Measurements from ENCODE around the gene EMILIN2. TPM values are rescaled to one million over a fixed set of nuclear protein-coding genes. Genes with fewer than 3 reads are reported as not detected.
A peak's percentile ranks its signal among the peaks of the same experiment; 100 is the strongest.

EMILIN2 gene
- total RNA-seq, 3 donors from 2014 or later (not counting 1 experiment from before 2014, with no cell fraction given): 8.4 to 25.6 (median 9.8) TPM

DNA sequence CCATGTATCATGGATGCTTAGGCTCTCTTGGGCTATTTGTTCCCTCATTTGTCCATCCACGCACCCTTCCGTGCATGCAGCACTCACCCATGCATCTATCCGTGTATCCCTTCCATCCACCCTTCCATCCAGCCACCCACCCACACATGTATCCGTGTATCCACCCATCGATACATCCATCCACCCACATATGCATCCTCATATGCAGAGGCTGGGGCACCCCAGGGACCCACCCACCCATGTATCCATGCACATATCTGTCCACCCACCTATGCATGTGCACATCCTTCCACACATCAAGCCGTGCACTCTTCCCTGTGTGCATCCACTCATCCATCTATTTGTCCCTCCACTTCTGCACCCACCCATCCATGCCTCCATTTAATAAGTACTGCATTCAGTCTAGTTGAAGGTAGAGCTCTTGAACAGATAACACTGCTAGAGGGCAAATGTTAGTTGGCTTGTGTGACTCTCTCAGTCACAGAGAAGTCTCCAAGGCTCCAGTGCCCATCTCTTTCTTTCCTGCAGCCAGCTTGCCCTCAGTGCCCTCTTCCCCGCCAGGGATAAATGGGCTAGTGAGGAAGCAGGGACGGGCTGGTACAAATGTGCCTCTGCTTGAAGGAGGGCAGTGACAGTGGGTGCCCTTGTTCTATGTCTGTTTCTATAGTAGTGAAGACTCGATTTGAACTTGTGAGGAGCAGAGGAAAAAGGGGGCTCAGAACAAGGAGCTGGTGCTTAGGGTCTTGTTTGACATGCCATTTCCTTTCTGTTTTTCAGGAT lies 61.5 kb downstream of the EMILIN2 start:
- ATAC-seq: no peak
- TF ChIP-seq CTCF (IDR thresholded peaks at IDR 0.05): no peak
- DNase-seq: no peak
- Histone ChIP-seq H3K27ac (ENCODE audit: low read length) (no peak overlapping the region), H3K36me3 (ENCODE audit: control insufficient read depth, insufficient read depth, low read length) (peaks cover 14% of the 10 kb centered on the region), H3K4me1 (ENCODE audit: control insufficient read depth, insufficient read depth, low read length) (peaks cover 22% of the 10 kb centered on the region), H3K9me3 (ENCODE audit: control insufficient read depth, insufficient read depth, low read length) (no peaks in the 10 kb centered on the region), H3K27me3 (ENCODE audit: control insufficient read depth, insufficient read depth, low read length) (no peaks in the 10 kb centered on the region), H3K4me3 (ENCODE audit: low read length) (no peak overlapping the region)
- 95% methylated on average over 9 of the region's 9 CpGs for WGBS (ENCODE audit: insufficient coverage)
- H3K27ac Mint-ChIP-seq: peak overlapping the region; percentile 45 to 59
- no peaks in the 10 kb centered on the region for H3K9me3 Mint-ChIP-seq
- no peaks in the 10 kb centered on the region for H3K27me3 Mint-ChIP-seq (ENCODE audit: low read depth in 2 of 2)
- H3K36me3 Mint-ChIP-seq: no peaks in the 10 kb centered on the region
- H3K4me3 Mint-ChIP-seq: peak overlapping the region; percentile 42
- H3K4me1 Mint-ChIP-seq: peaks cover 13 to 29% of the 10 kb centered on the region in 2 donors
- intact Hi-C loops (cut with micrococcal nuclease): no loop called here

DNA sequence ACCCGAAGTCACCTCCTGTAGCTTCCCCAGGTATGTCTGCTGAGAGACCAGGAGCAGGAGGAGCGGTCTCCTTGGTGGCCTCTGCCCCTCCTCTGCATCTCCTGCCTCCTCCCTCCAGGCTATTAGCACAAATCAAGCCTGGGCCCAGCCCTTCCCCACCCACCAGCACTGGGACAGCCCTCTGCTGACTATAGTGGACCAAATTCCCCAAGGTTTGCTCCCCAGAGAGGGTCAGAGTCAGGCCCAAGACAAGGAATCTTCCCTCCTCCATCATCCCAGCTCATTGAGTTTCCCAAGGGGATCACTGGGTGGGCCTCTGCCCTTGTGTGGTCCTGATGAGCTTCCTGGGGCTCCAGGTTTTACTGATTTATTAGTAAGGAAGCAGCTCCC lies 62.1 kb downstream of the EMILIN2 start:
- Histone ChIP-seq H3K4me1 (ENCODE audit: control insufficient read depth, insufficient read depth, low read length) (peaks cover 22% of the 10 kb centered on the region), H3K9me3 (ENCODE audit: control insufficient read depth, insufficient read depth, low read length) (no peaks in the 10 kb centered on the region), H3K4me3 (ENCODE audit: low read length) (no peak overlapping the region), H3K36me3 (ENCODE audit: control insufficient read depth, insufficient read depth, low read length) (peaks cover 20% of the 10 kb centered on the region), H3K27me3 (ENCODE audit: control insufficient read depth, insufficient read depth, low read length) (no peaks in the 10 kb centered on the region), H3K27ac (ENCODE audit: low read length) (no peak overlapping the region)
- no peak for DNase-seq
- no peaks in the 10 kb centered on the region for H3K36me3 Mint-ChIP-seq
- peaks cover 13 to 29% of the 10 kb centered on the region in 2 donors for H3K4me1 Mint-ChIP-seq
- H3K27me3 Mint-ChIP-seq (ENCODE audit: low read depth in 2 of 2): no peaks in the 10 kb centered on the region
- WGBS (ENCODE audit: insufficient coverage): 86% methylated on average over 2 of the region's 2 CpGs
- intact Hi-C loops (cut with micrococcal nuclease): no loop called here
- H3K9me3 Mint-ChIP-seq: no peaks in the 10 kb centered on the region
- H3K27ac Mint-ChIP-seq: peak overlapping the region; percentile 45 to 59
- no peak for TF ChIP-seq CTCF (IDR thresholded peaks at IDR 0.05)
- no peak for ATAC-seq
- H3K4me3 Mint-ChIP-seq: no peak overlapping the region

- H3K27me3 ChIP-seq (ENCODE audit: control insufficient read depth, insufficient read depth, low read length): no peaks in the 10 kb centered on the region
- H3K4me1 ChIP-seq (ENCODE audit: control insufficient read depth, insufficient read depth, low read length): peaks cover 22% of the 10 kb centered on the region
- no peak overlapping the region for H3K4me3 ChIP-seq (ENCODE audit: low read length)
- intact Hi-C loops (cut with micrococcal nuclease): no loop called here
- no peak overlapping the region for H3K27ac ChIP-seq (ENCODE audit: low read length)
- Mint-ChIP-seq H3K27ac (peak overlapping the region; percentile 38 to 59), H3K27me3 (ENCODE audit: low read depth in 2 of 2) (no peaks in the 10 kb centered on the region), H3K4me1 (peaks cover 13 to 29% of the 10 kb centered on the region in 2 donors), H3K4me3 (no peak overlapping the region), H3K36me3 (no peaks in the 10 kb centered on the region), H3K9me3 (no peaks in the 10 kb centered on the region)
- peaks cover 25% of the 10 kb centered on the region for H3K36me3 ChIP-seq (ENCODE audit: control insufficient read depth, insufficient read depth, low read length)
- ATAC-seq (no peak), DNase-seq (no peak)
- no peak for TF ChIP-seq CTCF (IDR thresholded peaks at IDR 0.05)
- no peaks in the 10 kb centered on the region for H3K9me3 ChIP-seq (ENCODE audit: control insufficient read depth, insufficient read depth, low read length)
- WGBS (ENCODE audit: insufficient coverage): 89% methylated on average over 22 of the region's 22 CpGs
Measured at GRCh38 chr18:2909431-2910140, 62.8 kb downstream of the EMILIN2 start.
